ENCODE data around the gene TRABD2A. TPM values are rescaled to one million over a fixed set of nuclear protein-coding genes. Genes with fewer than 3 reads are reported as not detected.
A peak's percentile ranks its signal among the peaks of the same experiment; 100 is the strongest.

TRABD2A gene
- total and polyA plus RNA-seq, 9 of the 15 experiments (the other 6 are each of a cell fraction or from before 2014, with no cell fraction given): 0.07 to 0.45 (median 0.25) TPM

GRCh38 chr2:84881581-84882413 lies 913 bp upstream of the TRABD2A start:
- Histone ChIP-seq H3K36me3 (ENCODE audit: control insufficient read depth, insufficient read depth, low read length) (no peaks in the 10 kb centered on the region), H3K27ac (ENCODE audit: extremely low read depth, low read depth, low read length) (no peak overlapping the region), H3K9me3 (replicated peaks; ENCODE audit: control insufficient read depth, insufficient read depth, low read depth, low read length) (no peaks in the 10 kb centered on the region), H3K4me1 (replicated peaks in 1 of 2; ENCODE audit: control insufficient read depth in 2 of 2, insufficient read depth in 2 of 2, low read length in 2 of 2) (peaks cover 0 to 13% of the 10 kb centered on the region in 2 experiments; a peak in 4 of 5 replicates), H3K27me3 (ENCODE audit: control insufficient read depth in 2 of 2, insufficient read depth in 2 of 2, low read length in 2 of 2) (peaks cover 35 to 36% of the 10 kb centered on the region in 2 experiments), H3K4me2 (ENCODE audit: insufficient read depth, low read length) (peak overlapping the region; percentile 52), H4K20me1 (replicated peaks; ENCODE audit: control insufficient read depth, insufficient read depth, low read length) (no peaks in the 10 kb centered on the region), H3K9ac (ENCODE audit: insufficient read depth in 1 of 2, low read depth in 2 of 2, low read length in 2 of 2) (peak overlapping the region in 1 of 2 experiments; percentile 2; a peak in 2 of 4 replicates), H3K9me1 (ENCODE audit: control insufficient read depth, insufficient read depth, low read length) (no peaks in the 10 kb centered on the region), H3K79me2 (ENCODE audit: control insufficient read depth, insufficient read depth, low read length) (no peaks in the 10 kb centered on the region), H2AFZ (ENCODE audit: low read depth, low read length) (peak overlapping the region; percentile 37; the same call in 1 of the 2 replicates), H3K4me3 (peak overlapping the region; percentile 10; the same call in 1 of the 2 replicates)
- intact Hi-C loops (cut with micrococcal nuclease): loop anchor here (1.0 to 5.0 kb wide), 2 partner anchors 44 to 384 kb away; no protein-coding TSS in a partner anchor
- BruUV-seq (replicated peaks): no TSS peak
- WGBS (ENCODE audit: insufficient coverage, low coverage, missing lambda C conversion rate): 5% methylated on average over 28 of the region's 29 CpGs
- FAIRE-seq (peak; percentile 86), DNase-seq (ENCODE audit: extremely low read depth in 1 of 4, low spot score in 3 of 4) (peak; percentile 63 to 82 (median 66)), ATAC-seq (peak; percentile 94)
- POLR2A ChIA-PET: interaction anchor here (1.0 kb wide), 1 partner anchor 9 kb away, joined by 5 read pairs; no protein-coding TSS in a partner anchor
- CTCF ChIA-PET (ENCODE audit: low intra/inter-chr PET ratio): interaction anchor here (0.6 to 1.5 kb wide), 6 partner anchors 14 to 387 kb away, joined by 3 to 10 read pairs (median 3); no protein-coding TSS in a partner anchor
- in situ Hi-C loops (cut with MboI): no loop called here
- TF ChIP-seq TAF15 (IDR thresholded peaks at IDR 0.05; ENCODE audit: low read depth, low read length) (no peak), ZNF23 (CRISPR knock-in tag; IDR thresholded peaks at IDR 0.05) (no peak), MTA3 (IDR thresholded peaks at IDR 0.05; ENCODE audit: borderline replicate concordance) (no peak), LCOR (CRISPR knock-in tag; IDR thresholded peaks at IDR 0.05) (peak; percentile 58; the same call in 1 of the 2 replicates), SAP30 (IDR thresholded peaks at IDR 0.05; ENCODE audit: borderline replicate concordance, insufficient read depth, low read depth, low read length, poor library complexity, severe bottlenecking) (no peak), CBFB (CRISPR knock-in tag; IDR thresholded peaks at IDR 0.05) (no peak), ZNF311 (CRISPR knock-in tag; IDR thresholded peaks at IDR 0.05) (no peak), ELF4 (CRISPR knock-in tag; IDR thresholded peaks at IDR 0.05) (no peak), NBN (IDR thresholded peaks at IDR 0.05; ENCODE audit: low read depth) (0 out of 2 replicates have a peak, but pooled peaks have one; percentile 17), ZBTB9 (CRISPR knock-in tag; IDR thresholded peaks at IDR 0.05) (no peak), NELFE (IDR thresholded peaks at IDR 0.05; ENCODE audit: insufficient read depth, insufficient read length) (no peak), SOX6 (IDR thresholded peaks at IDR 0.05) (0 out of 2 replicates have a peak, but pooled peaks have one; percentile 40), PYGO2 (tag; IDR thresholded peaks at IDR 0.05) (no peak), SP1 (CRISPR knock-in tag; IDR thresholded peaks at IDR 0.05) (no peak), DACH1 (IDR thresholded peaks at IDR 0.05; ENCODE audit: partially characterized antibody) (no peak), CREM (IDR thresholded peaks at IDR 0.05; ENCODE audit: low read depth) (peak; percentile 30; the same call in 1 of the 2 replicates), NR2F6 (CRISPR knock-in tag; IDR thresholded peaks at IDR 0.05) (no peak), ZNF444 (CRISPR knock-in tag; IDR thresholded peaks at IDR 0.05) (no peak)
- TF ChIP-seq, protein P1, sequence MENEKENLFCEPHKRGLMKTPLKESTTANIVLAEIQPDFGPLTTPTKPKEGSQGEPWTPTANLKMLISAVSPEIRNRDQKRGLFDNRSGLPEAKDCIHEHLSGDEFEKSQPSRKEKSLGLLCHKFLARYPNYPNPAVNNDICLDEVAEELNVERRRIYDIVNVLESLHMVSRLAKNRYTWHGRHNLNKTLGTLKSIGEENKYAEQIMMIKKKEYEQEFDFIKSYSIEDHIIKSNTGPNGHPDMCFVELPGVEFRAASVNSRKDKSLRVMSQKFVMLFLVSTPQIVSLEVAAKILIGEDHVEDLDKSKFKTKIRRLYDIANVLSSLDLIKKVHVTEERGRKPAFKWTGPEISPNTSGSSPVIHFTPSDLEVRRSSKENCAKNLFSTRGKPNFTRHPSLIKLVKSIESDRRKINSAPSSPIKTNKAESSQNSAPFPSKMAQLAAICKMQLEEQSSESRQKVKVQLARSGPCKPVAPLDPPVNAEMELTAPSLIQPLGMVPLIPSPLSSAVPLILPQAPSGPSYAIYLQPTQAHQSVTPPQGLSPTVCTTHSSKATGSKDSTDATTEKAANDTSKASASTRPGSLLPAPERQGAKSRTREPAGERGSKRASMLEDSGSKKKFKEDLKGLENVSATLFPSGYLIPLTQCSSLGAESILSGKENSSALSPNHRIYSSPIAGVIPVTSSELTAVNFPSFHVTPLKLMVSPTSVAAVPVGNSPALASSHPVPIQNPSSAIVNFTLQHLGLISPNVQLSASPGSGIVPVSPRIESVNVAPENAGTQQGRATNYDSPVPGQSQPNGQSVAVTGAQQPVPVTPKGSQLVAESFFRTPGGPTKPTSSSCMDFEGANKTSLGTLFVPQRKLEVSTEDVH (IDR thresholded peaks at IDR 0.05; ENCODE audit: low read depth, partially characterized antibody): no peak
